Right cardiac atrium (tissue), 5 donors: ENCODE data around the gene TIAM1. TPM values are rescaled to one million over a fixed set of nuclear protein-coding genes. Genes with fewer than 3 reads are reported as not detected.
A peak's percentile ranks its signal among the peaks of the same experiment; 100 is the strongest.
"Not testable (repeated sequence)": the region's sequence is repeated elsewhere in the genome, so short reads cannot be mapped to it uniquely, and the experiment has no call there.

Experiments
- ATAC-seq, 2 donors: fragments of 200-7000 bp; cut with Tn5 transposase; one replicate each; pipeline versions ENCODE4 v1.8.0 to v1.9.1; 2020; ENCODE audit warnings: moderate library complexity in 2 of 2, mild to moderate bottlenecking in 1 of 2
- DNase-seq, 3 donors: peaks; one replicate each; pipeline ENCODE4 v3.0.0-alpha.2; 2020
- H3K27ac ChIP-seq: one replicate; pipeline ENCODE4 v1.5.1; 2013; ENCODE audit warnings: mild to moderate bottlenecking, low read length, control low read depth, moderate library complexity
- H3K27me3 ChIP-seq: one replicate; pipeline ENCODE4 v1.6.1; 2013; ENCODE audit not compliant: control insufficient read depth, insufficient read depth
- H3K4me1 ChIP-seq: one replicate; pipeline ENCODE4 v1.6.1; 2013; ENCODE audit warnings: low read length; ENCODE audit not compliant: control insufficient read depth, insufficient read depth
- H3K4me3 ChIP-seq: one replicate; pipeline ENCODE4 v1.5.1; 2013; ENCODE audit warnings: low read length, control low read depth
- H3K9me3 ChIP-seq: one replicate; pipeline ENCODE4 v1.6.1; 2013; ENCODE audit warnings: low read length; ENCODE audit not compliant: control insufficient read depth
- WGBS: extraction: QIAGEN DNeasy Blood & Tissue Kit; methylation state at CpG from one replicate; pipeline ENCODE4 v1.1.7; 2013; 5-methylcytosine and 5-hydroxymethylcytosine counted together
- intact Hi-C, 4 donors: fragments of 100-400 bp; cut with DNase I; formaldehyde crosslinking; loops; one replicate each; pipeline versions ENCODE4 v1.11.0 to v1.14.0; 2022 to 2023
- polyA plus RNA-seq: library from polyadenylated mRNA; stranded (reverse); fragments of 200-250 nt; gene quantifications from one replicate; pipeline ENCODE4 v1.2.3, GENCODE V29; 2013
- total RNA-seq, 4 donors: library from RNA; stranded (reverse); fragmentation: NEBNext Ultra II Directional; extraction: Animal tissue kit (Norgen Biotek cat#: 25700); gene quantifications; one replicate each; pipeline ENCODE4 v1.2.1, GENCODE V29; 2021
- donor health status: healthy with polysubstance abuse.
- donor health status: DM: no; HTN: yes; CAD: no.
- donor health status: DM: no; HTN: no; CAD: no.
- donor health status: DM: no; HTN: yes; CAD: no; lungs with severe emphysema.
- donor health status: DM: yes; HTN: yes; CAD: no.

TIAM1 gene
- total and polyA plus RNA-seq, 5 donors, result 3.9 to 13.9 (median 8.6) TPM

- Histone ChIP-seq H3K4me3 (no peak overlapping the region), H3K27ac (no peak overlapping the region), H3K4me1 (no peaks in the 10 kb centered on the region), H3K9me3 (no peaks in the 10 kb centered on the region), H3K27me3 (no peaks in the 10 kb centered on the region)
- intact Hi-C loops, result no loop called here
- ATAC-seq, result no peak
- DNase-seq, result no peak
- 88% methylated on average over 9 of the region's 9 CpGs for WGBS
Measured at GRCh38 chr21:31233711-31234110, 110.3 kb downstream of the TIAM1 start.

- H3K4me1 ChIP-seq, result no peaks in the 10 kb centered on the region
- no peak overlapping the region for H3K4me3 ChIP-seq
- H3K27me3 ChIP-seq, result no peaks in the 10 kb centered on the region
- no peak for DNase-seq
- 91% methylated on average over 3 of the region's 3 CpGs for WGBS
- ATAC-seq, result no peak
- no peak overlapping the region for H3K27ac ChIP-seq
- H3K9me3 ChIP-seq, result no peaks in the 10 kb centered on the region
- intact Hi-C loops, result no loop called here
Measured at GRCh38 chr21:31232344-31232743, 111.7 kb downstream of the TIAM1 start.

- H3K27me3 ChIP-seq, result no peaks in the 10 kb centered on the region
- intact Hi-C loops, result no loop called here
- H3K4me3 ChIP-seq, result no peak overlapping the region
- H3K27ac ChIP-seq, result no peak overlapping the region
- WGBS, result 96% methylated on average over 6 of the region's 6 CpGs
- DNase-seq (no peak), ATAC-seq (no peak)
- H3K4me1 ChIP-seq, result no peaks in the 10 kb centered on the region
- H3K9me3 ChIP-seq, result no peaks in the 10 kb centered on the region
Measured at GRCh38 chr21:31230937-31231336, 113.1 kb downstream of the TIAM1 start.

- 87% methylated on average over 6 of the region's 6 CpGs for WGBS
- intact Hi-C loops, result not testable (repeated sequence)
Measured at GRCh38 chr21:31228723-31229122, 115.3 kb downstream of the TIAM1 start.

GRCh38 chr21:31225713-31226112, 118.3 kb downstream of the TIAM1 start:
- DNase-seq, result no peak
- 90% methylated on average over 11 of the region's 11 CpGs for WGBS
- Histone ChIP-seq H3K4me1 (no peaks in the 10 kb centered on the region), H3K4me3 (no peak overlapping the region), H3K27me3 (no peaks in the 10 kb centered on the region), H3K9me3 (no peaks in the 10 kb centered on the region), H3K27ac (no peak overlapping the region)
- intact Hi-C loops, result no loop called here
- ATAC-seq, result no peak

More at GRCh38 chr21:31228723-31229122, 115.3 kb downstream of the TIAM1 start:
- H3K4me1 ChIP-seq, H3K4me3 ChIP-seq, H3K27ac ChIP-seq, H3K9me3 ChIP-seq, ATAC-seq, H3K27me3 ChIP-seq, DNase-seq: not testable (repeated sequence)

- no peaks in the 10 kb centered on the region for H3K9me3 ChIP-seq
- H3K4me1 ChIP-seq, result no peaks in the 10 kb centered on the region
- 74% methylated on average over 6 of the region's 6 CpGs for WGBS
- intact Hi-C loops, result no loop called here
- DNase-seq (no peak), ATAC-seq (no peak)
- H3K4me3 ChIP-seq, result no peak overlapping the region
- H3K27me3 ChIP-seq, result no peaks in the 10 kb centered on the region
- H3K27ac ChIP-seq, result no peak overlapping the region
Measured at GRCh38 chr21:31222142-31222541, 121.9 kb downstream of the TIAM1 start.

- ATAC-seq (no peak), DNase-seq (no peak)
- intact Hi-C loops, result no loop called here
- Histone ChIP-seq H3K27me3 (no peaks in the 10 kb centered on the region), H3K4me1 (no peaks in the 10 kb centered on the region), H3K27ac (no peak overlapping the region), H3K9me3 (no peaks in the 10 kb centered on the region), H3K4me3 (no peak overlapping the region)
- 74% methylated on average over 5 of the region's 5 CpGs for WGBS
Measured at GRCh38 chr21:31221043-31221442, 123.0 kb downstream of the TIAM1 start.

GRCh38 chr21:31220575-31220974, 123.5 kb downstream of the TIAM1 start:
- DNase-seq (no peak), ATAC-seq (peak; percentile 63 to 69)
- H3K4me1 ChIP-seq, result no peaks in the 10 kb centered on the region
- no peaks in the 10 kb centered on the region for H3K27me3 ChIP-seq
- no peak overlapping the region for H3K27ac ChIP-seq
- WGBS, result 48% methylated on average over 1 of the region's 1 CpG
- intact Hi-C loops, result no loop called here
- no peak overlapping the region for H3K4me3 ChIP-seq
- H3K9me3 ChIP-seq, result no peaks in the 10 kb centered on the region

- DNase-seq (peak; percentile 62 to 83 (median 77)), ATAC-seq (peak; percentile 78 to 86)
- H3K27me3 ChIP-seq, result no peaks in the 10 kb centered on the region
- no peaks in the 10 kb centered on the region for H3K9me3 ChIP-seq
- 39% methylated on average over 12 of the region's 12 CpGs for WGBS
- no peaks in the 10 kb centered on the region for H3K4me1 ChIP-seq
- no peak overlapping the region for H3K4me3 ChIP-seq
- intact Hi-C loops, result no loop called here
- no peak overlapping the region for H3K27ac ChIP-seq
Measured at GRCh38 chr21:31218830-31219608, 125.0 kb downstream of the TIAM1 start.

- Histone ChIP-seq H3K9me3 (no peaks in the 10 kb centered on the region), H3K27ac (no peak overlapping the region), H3K4me1 (no peaks in the 10 kb centered on the region), H3K27me3 (no peaks in the 10 kb centered on the region), H3K4me3 (no peak overlapping the region)
- no peak for ATAC-seq
- 94% methylated on average over 10 of the region's 10 CpGs for WGBS
- no peak for DNase-seq
- intact Hi-C loops, result no loop called here
Measured at GRCh38 chr21:31216206-31216605, 127.9 kb downstream of the TIAM1 start.

GRCh38 chr21:31213787-31214186, 130.3 kb downstream of the TIAM1 start:
- 90% methylated on average over 2 of the region's 2 CpGs for WGBS
- intact Hi-C loops, result loop anchor here in 1 of 4 donors (5.0 kb wide), 1 partner anchor 44 kb away; no protein-coding TSS in a partner anchor
- DNase-seq, result no peak
- no peaks in the 10 kb centered on the region for H3K27me3 ChIP-seq
- no peaks in the 10 kb centered on the region for H3K4me1 ChIP-seq
- no peak overlapping the region for H3K4me3 ChIP-seq
- no peak for ATAC-seq
- no peaks in the 10 kb centered on the region for H3K9me3 ChIP-seq
- H3K27ac ChIP-seq, result no peak overlapping the region
